Vagina (tissue), 2 donors: ENCODE measurements around the gene B4GALT4.

Source experiments
- POLR2A ChIP-seq, 2 donors: fragments of 450-650 bp; IDR thresholded peaks; one replicate each; pipeline ENCODE4 v1.6.1; 2017; ENCODE audit warnings: antibody characterized with exemption in 2 of 2, mild to moderate bottlenecking in 2 of 2, moderate library complexity in 2 of 2
- TF ChIP-seq, protein P1 (sequence below), 3 experiments: fragments of 450-650 bp in 2 of 3; fragments of 200-600 bp in 1 of 3; sonication (generic) in 1 of 3; IDR thresholded peaks; one replicate each; pipeline ENCODE4 v1.5.1; 2017 to 2019; ENCODE audit warnings: antibody characterized with exemption in 3 of 3, mild to moderate bottlenecking in 2 of 3, moderate library complexity in 2 of 3

DNA sequence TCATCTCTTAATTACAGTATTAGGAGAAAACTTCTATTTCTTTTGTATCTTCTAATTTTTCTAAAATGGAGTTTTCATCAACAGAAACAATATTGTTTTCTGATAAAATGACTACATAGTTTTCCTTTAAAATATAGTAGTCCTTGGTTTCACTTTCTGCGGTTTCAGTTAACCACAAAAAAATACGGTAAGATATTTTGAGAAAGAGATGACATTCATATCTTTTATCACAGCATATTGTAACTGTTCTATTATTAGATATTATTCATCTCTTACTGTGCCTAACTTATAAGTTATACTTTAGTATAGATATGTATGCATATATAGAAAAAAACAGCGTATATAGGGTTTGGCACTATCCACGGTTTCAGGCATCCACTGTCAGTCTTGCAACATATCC lies 2.3 kb downstream of the B4GALT4 start:
- TF ChIP-seq, protein P1, sequence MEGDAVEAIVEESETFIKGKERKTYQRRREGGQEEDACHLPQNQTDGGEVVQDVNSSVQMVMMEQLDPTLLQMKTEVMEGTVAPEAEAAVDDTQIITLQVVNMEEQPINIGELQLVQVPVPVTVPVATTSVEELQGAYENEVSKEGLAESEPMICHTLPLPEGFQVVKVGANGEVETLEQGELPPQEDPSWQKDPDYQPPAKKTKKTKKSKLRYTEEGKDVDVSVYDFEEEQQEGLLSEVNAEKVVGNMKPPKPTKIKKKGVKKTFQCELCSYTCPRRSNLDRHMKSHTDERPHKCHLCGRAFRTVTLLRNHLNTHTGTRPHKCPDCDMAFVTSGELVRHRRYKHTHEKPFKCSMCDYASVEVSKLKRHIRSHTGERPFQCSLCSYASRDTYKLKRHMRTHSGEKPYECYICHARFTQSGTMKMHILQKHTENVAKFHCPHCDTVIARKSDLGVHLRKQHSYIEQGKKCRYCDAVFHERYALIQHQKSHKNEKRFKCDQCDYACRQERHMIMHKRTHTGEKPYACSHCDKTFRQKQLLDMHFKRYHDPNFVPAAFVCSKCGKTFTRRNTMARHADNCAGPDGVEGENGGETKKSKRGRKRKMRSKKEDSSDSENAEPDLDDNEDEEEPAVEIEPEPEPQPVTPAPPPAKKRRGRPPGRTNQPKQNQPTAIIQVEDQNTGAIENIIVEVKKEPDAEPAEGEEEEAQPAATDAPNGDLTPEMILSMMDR (IDR thresholded peaks at IDR 0.05), result no peak
- TF ChIP-seq POLR2A (IDR thresholded peaks at IDR 0.05), result no peak
